ENCODE measurements around the gene LTBP1. TPM values are rescaled to one million over a fixed set of nuclear protein-coding genes. Genes with fewer than 3 reads are reported as not detected.

Gene LTBP1
- total RNA-seq, 2 experiments from 2014 or later = 0.18 TPM; not detected in 1

DNA sequence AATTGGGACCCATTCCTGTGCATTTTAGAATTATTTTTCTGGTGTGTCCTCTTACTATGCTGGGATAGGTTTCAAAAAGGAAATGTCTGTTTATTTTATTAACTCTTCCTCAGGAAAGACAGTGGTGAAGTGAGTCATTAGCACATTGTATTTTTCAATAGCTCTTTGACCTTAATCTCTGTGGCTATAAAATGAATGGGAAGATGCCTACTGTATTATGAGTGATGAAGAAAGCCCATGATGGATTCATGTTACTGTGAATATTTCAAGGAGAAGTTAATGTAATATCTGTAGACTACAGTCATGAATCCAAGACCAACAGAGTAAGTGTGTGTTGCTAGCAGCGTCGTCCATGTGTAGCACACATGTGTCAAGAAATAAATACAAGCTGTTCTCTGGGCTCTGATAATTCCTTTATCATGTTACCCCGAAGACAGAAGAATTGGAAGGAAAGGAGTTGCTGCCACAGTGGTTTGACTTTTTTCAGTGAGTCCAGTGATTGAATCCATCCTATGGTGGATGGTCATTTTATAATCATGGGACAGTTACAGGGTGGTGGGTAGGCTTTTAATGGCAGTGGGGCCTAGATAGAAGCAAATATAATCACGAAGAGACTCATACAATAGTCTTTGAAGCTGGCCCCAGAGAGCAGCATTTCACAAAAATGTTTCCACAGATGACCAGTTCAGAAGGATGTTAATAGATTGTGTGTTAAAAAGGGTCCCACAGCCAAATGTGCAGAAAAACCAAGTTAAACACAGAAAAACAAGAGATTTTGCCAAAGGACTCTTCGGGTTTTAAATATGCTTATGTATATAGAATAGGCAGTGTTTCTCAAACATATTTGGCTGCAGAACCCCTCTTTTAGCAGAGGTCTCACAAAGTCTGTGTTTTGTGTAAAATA, 290.0 kb downstream of the LTBP1 start:
- ChIA-PET CTCF (no interaction called here), POLR2A (no interaction called here)
- no peaks in the 10 kb centered on the region for H3K4me1 Mint-ChIP-seq (ENCODE audit: low read depth)
- no peak for DNase-seq
- H3K9me3 Mint-ChIP-seq = no peaks in the 10 kb centered on the region
- intact Hi-C loops (cut with micrococcal nuclease) = no loop called here
- no peak overlapping the region for H3K27ac Mint-ChIP-seq
- H3K27me3 Mint-ChIP-seq = peaks cover 7% of the 10 kb centered on the region
- ATAC-seq = no peak
- TF ChIP-seq, protein P1, sequence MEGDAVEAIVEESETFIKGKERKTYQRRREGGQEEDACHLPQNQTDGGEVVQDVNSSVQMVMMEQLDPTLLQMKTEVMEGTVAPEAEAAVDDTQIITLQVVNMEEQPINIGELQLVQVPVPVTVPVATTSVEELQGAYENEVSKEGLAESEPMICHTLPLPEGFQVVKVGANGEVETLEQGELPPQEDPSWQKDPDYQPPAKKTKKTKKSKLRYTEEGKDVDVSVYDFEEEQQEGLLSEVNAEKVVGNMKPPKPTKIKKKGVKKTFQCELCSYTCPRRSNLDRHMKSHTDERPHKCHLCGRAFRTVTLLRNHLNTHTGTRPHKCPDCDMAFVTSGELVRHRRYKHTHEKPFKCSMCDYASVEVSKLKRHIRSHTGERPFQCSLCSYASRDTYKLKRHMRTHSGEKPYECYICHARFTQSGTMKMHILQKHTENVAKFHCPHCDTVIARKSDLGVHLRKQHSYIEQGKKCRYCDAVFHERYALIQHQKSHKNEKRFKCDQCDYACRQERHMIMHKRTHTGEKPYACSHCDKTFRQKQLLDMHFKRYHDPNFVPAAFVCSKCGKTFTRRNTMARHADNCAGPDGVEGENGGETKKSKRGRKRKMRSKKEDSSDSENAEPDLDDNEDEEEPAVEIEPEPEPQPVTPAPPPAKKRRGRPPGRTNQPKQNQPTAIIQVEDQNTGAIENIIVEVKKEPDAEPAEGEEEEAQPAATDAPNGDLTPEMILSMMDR (IDR thresholded peaks at IDR 0.05) = no peak
- no peak overlapping the region for H3K4me3 Mint-ChIP-seq
- H3K36me3 Mint-ChIP-seq (ENCODE audit: low read depth) = no peaks in the 10 kb centered on the region

DNA sequence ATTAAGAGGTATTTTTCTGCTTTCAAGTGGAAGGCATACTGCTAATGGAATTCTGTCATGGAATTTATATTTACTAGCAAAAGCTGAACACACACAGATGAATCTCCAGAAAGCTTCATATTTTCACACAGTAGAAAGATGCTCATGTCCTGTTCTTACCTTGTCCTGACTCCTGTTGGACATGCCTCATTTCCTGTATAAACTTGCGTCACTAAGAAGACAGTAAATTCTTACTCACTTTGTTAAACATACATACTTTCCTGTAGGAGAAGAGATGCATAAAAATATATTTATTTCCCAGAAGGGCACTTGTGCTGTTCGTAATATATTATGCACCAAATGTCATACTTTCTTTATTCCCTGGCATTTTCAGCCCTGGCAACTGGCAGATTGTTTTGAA, 291.4 kb downstream of the LTBP1 start:
- ChIA-PET CTCF (no interaction called here), POLR2A (no interaction called here)
- H3K4me1 Mint-ChIP-seq (ENCODE audit: low read depth) = no peaks in the 10 kb centered on the region
- intact Hi-C loops (cut with micrococcal nuclease) = no loop called here
- H3K9me3 Mint-ChIP-seq = no peaks in the 10 kb centered on the region
- H3K27me3 Mint-ChIP-seq = peaks cover under 1% of the 10 kb centered on the region
- TF ChIP-seq, protein P1 (IDR thresholded peaks at IDR 0.05) = no peak
- H3K36me3 Mint-ChIP-seq (ENCODE audit: low read depth) = no peaks in the 10 kb centered on the region
- ATAC-seq (no peak), DNase-seq (no peak)
- no peak overlapping the region for H3K4me3 Mint-ChIP-seq
- H3K27ac Mint-ChIP-seq = no peak overlapping the region

DNA sequence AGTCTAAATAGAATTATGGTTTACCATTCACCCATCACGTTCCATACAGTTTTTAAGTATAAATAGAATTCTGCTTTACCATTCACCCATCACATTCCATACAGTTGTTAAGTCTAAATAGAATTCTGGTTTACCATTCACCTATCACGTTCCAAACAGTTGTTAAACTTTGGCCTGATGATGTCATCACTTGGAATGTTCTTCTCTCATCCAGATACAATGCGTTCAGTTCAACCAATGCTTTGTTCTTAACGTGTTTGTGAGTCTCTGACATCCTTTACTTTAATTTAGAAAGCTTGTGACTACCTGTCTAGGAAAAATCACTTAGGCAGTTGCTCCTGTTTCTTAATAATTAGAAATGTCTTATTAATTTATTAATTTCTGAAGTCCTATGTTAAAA, 293.4 kb downstream of the LTBP1 start:
- ATAC-seq = no peak
- DNase-seq = no peak
- Mint-ChIP-seq H3K4me1 (ENCODE audit: low read depth) (no peaks in the 10 kb centered on the region), H3K27me3 (no peaks in the 10 kb centered on the region), H3K9me3 (no peaks in the 10 kb centered on the region), H3K27ac (no peak overlapping the region), H3K36me3 (ENCODE audit: low read depth) (no peaks in the 10 kb centered on the region), H3K4me3 (no peak overlapping the region)
- TF ChIP-seq, protein P1 (IDR thresholded peaks at IDR 0.05) = no peak
- ChIA-PET CTCF (no interaction called here), POLR2A (no interaction called here)
- intact Hi-C loops (cut with micrococcal nuclease) = no loop called here

DNA sequence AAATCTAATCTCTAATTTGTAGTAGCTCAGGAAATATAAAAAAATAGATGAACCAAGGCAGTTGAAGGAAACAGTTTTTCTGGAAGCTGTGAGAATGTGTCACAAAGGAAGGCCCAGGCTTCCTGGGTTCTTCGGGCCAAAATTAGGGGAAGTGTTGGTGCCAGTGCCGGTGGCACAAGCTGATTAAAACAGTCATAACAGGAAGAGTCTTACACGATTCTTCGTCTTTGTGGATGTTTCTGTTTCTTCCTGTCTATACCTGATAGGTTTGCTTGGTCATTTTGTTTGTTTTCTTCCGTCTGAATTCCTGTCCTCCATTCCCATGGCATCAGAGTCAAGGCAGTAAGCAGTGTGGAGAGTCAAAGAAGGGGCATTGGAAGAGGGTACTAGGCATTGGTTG, 294.3 kb downstream of the LTBP1 start:
- no peaks in the 10 kb centered on the region for H3K4me1 Mint-ChIP-seq (ENCODE audit: low read depth)
- DNase-seq (no peak), ATAC-seq (no peak)
- intact Hi-C loops (cut with micrococcal nuclease) = no loop called here
- H3K27me3 Mint-ChIP-seq = no peaks in the 10 kb centered on the region
- TF ChIP-seq, protein P1 (IDR thresholded peaks at IDR 0.05) = no peak
- H3K27ac Mint-ChIP-seq = no peak overlapping the region
- H3K9me3 Mint-ChIP-seq = no peaks in the 10 kb centered on the region
- no peaks in the 10 kb centered on the region for H3K36me3 Mint-ChIP-seq (ENCODE audit: low read depth)
- POLR2A ChIA-PET = no interaction called here
- H3K4me3 Mint-ChIP-seq = no peak overlapping the region
- CTCF ChIA-PET = no interaction called here

DNA sequence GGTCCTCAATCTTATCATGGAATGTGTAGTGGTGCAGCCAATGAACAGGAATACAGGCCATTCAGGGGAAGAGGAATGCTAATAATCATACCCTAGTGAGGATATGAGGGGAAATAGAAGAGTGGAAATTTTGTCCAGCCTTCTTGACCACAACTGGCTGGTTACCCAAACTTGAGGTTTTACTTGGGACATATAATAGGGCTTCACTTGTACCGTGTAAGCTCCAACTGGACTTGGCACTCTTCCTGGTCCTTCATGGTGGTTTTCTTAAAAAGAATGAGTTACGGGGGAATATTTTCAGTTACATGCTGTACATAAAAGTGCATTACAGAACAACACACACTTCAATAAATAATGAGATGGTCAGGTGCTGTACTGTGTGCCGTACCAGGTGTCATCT, 294.8 kb downstream of the LTBP1 start:
- Mint-ChIP-seq H3K36me3 (ENCODE audit: low read depth) (no peaks in the 10 kb centered on the region), H3K27ac (no peak overlapping the region), H3K27me3 (no peaks in the 10 kb centered on the region), H3K4me3 (no peak overlapping the region), H3K9me3 (no peaks in the 10 kb centered on the region), H3K4me1 (ENCODE audit: low read depth) (no peaks in the 10 kb centered on the region)
- TF ChIP-seq, protein P1 (IDR thresholded peaks at IDR 0.05) = no peak
- DNase-seq (no peak), ATAC-seq (no peak)
- CTCF ChIA-PET = no interaction called here
- intact Hi-C loops (cut with micrococcal nuclease) = no loop called here
- POLR2A ChIA-PET = no interaction called here
